ENCODE measurements around the gene TMEM135.

Gene TMEM135

DNA sequence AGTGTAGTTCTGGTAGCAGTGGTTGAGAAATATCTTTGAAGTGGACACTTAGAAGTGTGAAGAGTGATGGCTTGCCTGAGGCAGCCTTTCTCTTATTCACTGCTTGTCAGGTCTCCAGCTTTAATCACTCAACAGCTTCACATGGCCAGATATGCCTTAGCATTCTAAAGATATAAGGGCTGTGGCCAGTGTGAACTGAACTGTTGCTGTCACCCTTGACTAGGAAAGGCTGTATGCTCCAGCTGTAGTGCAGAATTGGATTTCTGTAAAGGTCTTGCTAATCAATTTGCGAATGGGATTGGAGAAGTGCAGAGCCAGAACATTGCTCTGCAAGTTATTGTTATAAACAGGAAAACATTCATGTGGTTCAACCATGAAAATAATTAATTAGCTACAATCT lies 266.7 kb downstream of the TMEM135 start:
- no peak for DNase-seq (ENCODE audit: low read depth)
- TF ChIP-seq, protein P1, sequence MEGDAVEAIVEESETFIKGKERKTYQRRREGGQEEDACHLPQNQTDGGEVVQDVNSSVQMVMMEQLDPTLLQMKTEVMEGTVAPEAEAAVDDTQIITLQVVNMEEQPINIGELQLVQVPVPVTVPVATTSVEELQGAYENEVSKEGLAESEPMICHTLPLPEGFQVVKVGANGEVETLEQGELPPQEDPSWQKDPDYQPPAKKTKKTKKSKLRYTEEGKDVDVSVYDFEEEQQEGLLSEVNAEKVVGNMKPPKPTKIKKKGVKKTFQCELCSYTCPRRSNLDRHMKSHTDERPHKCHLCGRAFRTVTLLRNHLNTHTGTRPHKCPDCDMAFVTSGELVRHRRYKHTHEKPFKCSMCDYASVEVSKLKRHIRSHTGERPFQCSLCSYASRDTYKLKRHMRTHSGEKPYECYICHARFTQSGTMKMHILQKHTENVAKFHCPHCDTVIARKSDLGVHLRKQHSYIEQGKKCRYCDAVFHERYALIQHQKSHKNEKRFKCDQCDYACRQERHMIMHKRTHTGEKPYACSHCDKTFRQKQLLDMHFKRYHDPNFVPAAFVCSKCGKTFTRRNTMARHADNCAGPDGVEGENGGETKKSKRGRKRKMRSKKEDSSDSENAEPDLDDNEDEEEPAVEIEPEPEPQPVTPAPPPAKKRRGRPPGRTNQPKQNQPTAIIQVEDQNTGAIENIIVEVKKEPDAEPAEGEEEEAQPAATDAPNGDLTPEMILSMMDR (conservative IDR thresholded peaks at IDR 0.05; ENCODE audit: low read depth, low read length), result no peak
- H3K4me3 ChIP-seq (ENCODE audit: low read depth, low read length), result no peak overlapping the region

DNA sequence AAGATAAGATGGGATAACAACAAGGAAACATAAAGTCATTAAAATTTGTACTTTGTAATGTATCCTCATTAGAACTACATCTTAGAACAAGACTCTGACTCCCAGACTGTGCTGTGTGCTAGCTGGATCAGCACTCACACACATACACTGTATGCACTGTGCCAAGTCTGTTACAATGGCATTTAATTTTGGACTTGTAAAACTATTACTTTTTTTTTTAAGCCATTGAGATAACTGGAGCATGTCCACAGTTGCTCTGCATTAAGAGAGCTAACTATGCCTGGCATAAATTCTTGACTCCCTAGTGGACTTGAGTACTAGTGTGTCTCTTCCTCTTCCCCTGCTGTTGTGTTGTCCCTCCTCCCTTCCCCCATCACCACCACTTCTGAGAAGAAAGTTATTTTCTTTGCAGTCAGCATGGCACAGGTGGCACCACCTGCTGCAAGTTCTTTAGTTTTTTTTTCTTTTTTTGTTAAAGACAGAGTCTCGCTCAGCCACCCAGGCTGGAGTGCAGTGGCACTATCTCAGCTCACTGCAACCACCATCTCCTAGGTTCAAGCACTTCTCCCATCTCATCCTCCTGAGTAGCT lies 268.6 kb downstream of the TMEM135 start:
- TF ChIP-seq, protein P1 (conservative IDR thresholded peaks at IDR 0.05; ENCODE audit: low read depth, low read length), result no peak

GRCh38 chr11:87307101-87307500 lies 269.4 kb downstream of the TMEM135 start:
- TF ChIP-seq, protein P1 (conservative IDR thresholded peaks at IDR 0.05; ENCODE audit: low read depth, low read length), result no peak
- no peak for DNase-seq (ENCODE audit: low read depth)
- no peak overlapping the region for H3K4me3 ChIP-seq (ENCODE audit: low read depth, low read length)

More for the DNA sequence above, 268.6 kb downstream of the TMEM135 start:
- no peak overlapping the region for H3K4me3 ChIP-seq (ENCODE audit: low read depth, low read length)
- no peak for DNase-seq (ENCODE audit: low read depth)

GRCh38 chr11:87315229-87315628 lies 277.5 kb downstream of the TMEM135 start:
- TF ChIP-seq, protein P1 (conservative IDR thresholded peaks at IDR 0.05; ENCODE audit: low read depth, low read length), result no peak
- DNase-seq (ENCODE audit: low read depth), result no peak
- no peak overlapping the region for H3K4me3 ChIP-seq (ENCODE audit: low read depth, low read length)

- no peak for DNase-seq (ENCODE audit: low read depth)
- no peak overlapping the region for H3K4me3 ChIP-seq (ENCODE audit: low read depth, low read length)
- TF ChIP-seq, protein P1 (conservative IDR thresholded peaks at IDR 0.05; ENCODE audit: low read depth, low read length), result no peak
Observed at GRCh38 chr11:87316491-87316890, 278.8 kb downstream of the TMEM135 start.

- TF ChIP-seq, protein P1 (conservative IDR thresholded peaks at IDR 0.05; ENCODE audit: low read depth, low read length), result no peak
- H3K4me3 ChIP-seq (ENCODE audit: low read depth, low read length), result no peak overlapping the region
- no peak for DNase-seq (ENCODE audit: low read depth)
Observed at GRCh38 chr11:87317441-87317840, 279.7 kb downstream of the TMEM135 start.

- no peak overlapping the region for H3K4me3 ChIP-seq (ENCODE audit: low read depth, low read length)
- no peak for DNase-seq (ENCODE audit: low read depth)
- TF ChIP-seq, protein P1 (conservative IDR thresholded peaks at IDR 0.05; ENCODE audit: low read depth, low read length), result no peak
Observed at GRCh38 chr11:87320123-87320522, 282.4 kb downstream of the TMEM135 start.

Data from choroid plexus epithelial cell (primary cell).